ENCODE measurements around the gene WDR48. TPM values are rescaled to one million over a fixed set of nuclear protein-coding genes. Genes with fewer than 3 reads are reported as not detected.

WDR48 gene
- polyA plus RNA-seq, 1 experiment, result 42.1 TPM

- Histone ChIP-seq H3K27ac (ENCODE audit: low read depth, low read length) (no peak overlapping the region), H3K27me3 (ENCODE audit: control insufficient read depth, insufficient read depth, low read length) (no peaks in the 10 kb centered on the region), H3K4me3 (ENCODE audit: low read depth, low read length) (no peak overlapping the region), H3K9me3 (ENCODE audit: control insufficient read depth, insufficient read depth, low read length) (no peaks in the 10 kb centered on the region)
- TF ChIP-seq CTCF (IDR thresholded peaks at IDR 0.05; ENCODE audit: low read depth, low read length), result no peak
- POLR2A ChIA-PET, result no interaction called here
- no peak for DNase-seq (ENCODE audit: low read depth, low spot score)
- CTCF ChIA-PET, result interaction anchor here (0.7 to 2.7 kb wide), 4 partner anchors 9 to 202 kb away, joined by 3 to 8 read pairs (median 4); no protein-coding TSS in a partner anchor
Observed at GRCh38 chr3:39086144-39086543, 34.3 kb downstream of the WDR48 start.

GRCh38 chr3:39088456-39088855, 36.6 kb downstream of the WDR48 start:
- no peak for DNase-seq (ENCODE audit: low read depth, low spot score)
- ChIA-PET POLR2A (interaction anchor here (1.6 kb wide), 1 partner anchor 91 kb away, joined by 4 read pairs; no protein-coding TSS in a partner anchor), CTCF (interaction anchor here (1.1 to 2.8 kb wide), 5 partner anchors 13 to 204 kb away, joined by 3 to 22 read pairs (median 5); no protein-coding TSS in a partner anchor)
- no peak for TF ChIP-seq CTCF (IDR thresholded peaks at IDR 0.05; ENCODE audit: low read depth, low read length)
- Histone ChIP-seq H3K27ac (ENCODE audit: low read depth, low read length) (no peak overlapping the region), H3K9me3 (ENCODE audit: control insufficient read depth, insufficient read depth, low read length) (no peaks in the 10 kb centered on the region), H3K4me3 (ENCODE audit: low read depth, low read length) (no peak overlapping the region), H3K27me3 (ENCODE audit: control insufficient read depth, insufficient read depth, low read length) (no peaks in the 10 kb centered on the region)

- ChIA-PET POLR2A (interaction anchor here (1.6 kb wide), 1 partner anchor 90 kb away, joined by 4 read pairs; no protein-coding TSS in a partner anchor), CTCF (interaction anchor here (1.1 to 2.8 kb wide), 4 partner anchors 12 to 203 kb away, joined by 3 to 22 read pairs (median 6); no protein-coding TSS in a partner anchor)
- Histone ChIP-seq H3K27me3 (ENCODE audit: control insufficient read depth, insufficient read depth, low read length) (no peaks in the 10 kb centered on the region), H3K4me3 (ENCODE audit: low read depth, low read length) (no peak overlapping the region), H3K9me3 (ENCODE audit: control insufficient read depth, insufficient read depth, low read length) (no peaks in the 10 kb centered on the region), H3K27ac (ENCODE audit: low read depth, low read length) (no peak overlapping the region)
- DNase-seq (ENCODE audit: low read depth, low spot score), result no peak
- no peak for TF ChIP-seq CTCF (IDR thresholded peaks at IDR 0.05; ENCODE audit: low read depth, low read length)
Observed at GRCh38 chr3:39088889-39089288, 37.1 kb downstream of the WDR48 start.

GRCh38 chr3:39090922-39091321, 39.1 kb downstream of the WDR48 start:
- DNase-seq (ENCODE audit: low read depth, low spot score), result no peak
- no peak for TF ChIP-seq CTCF (IDR thresholded peaks at IDR 0.05; ENCODE audit: low read depth, low read length)
- H3K27ac ChIP-seq (ENCODE audit: low read depth, low read length), result no peak overlapping the region
- no peaks in the 10 kb centered on the region for H3K9me3 ChIP-seq (ENCODE audit: control insufficient read depth, insufficient read depth, low read length)
- POLR2A ChIA-PET, result no interaction called here
- H3K4me3 ChIP-seq (ENCODE audit: low read depth, low read length), result no peak overlapping the region
- no peaks in the 10 kb centered on the region for H3K27me3 ChIP-seq (ENCODE audit: control insufficient read depth, insufficient read depth, low read length)
- CTCF ChIA-PET, result interaction anchor here (3.3 to 4.3 kb wide), 2 partner anchors 198 to 201 kb away, joined by 17 to 18 read pairs; no protein-coding TSS in a partner anchor

GRCh38 chr3:39094851-39095677, 43.2 kb downstream of the WDR48 start:
- no peaks in the 10 kb centered on the region for H3K9me3 ChIP-seq (ENCODE audit: control insufficient read depth, insufficient read depth, low read length)
- no peak overlapping the region for H3K27ac ChIP-seq (ENCODE audit: low read depth, low read length)
- TF ChIP-seq CTCF (IDR thresholded peaks at IDR 0.05; ENCODE audit: low read depth, low read length), result no peak
- DNase-seq (ENCODE audit: low read depth, low spot score), result no peak
- no peak overlapping the region for H3K4me3 ChIP-seq (ENCODE audit: low read depth, low read length)
- POLR2A ChIA-PET, result no interaction called here
- CTCF ChIA-PET, result interaction anchor here (4.3 kb wide), 1 partner anchor 194 kb away, joined by 18 read pairs; no protein-coding TSS in a partner anchor
- H3K27me3 ChIP-seq (ENCODE audit: control insufficient read depth, insufficient read depth, low read length), result no peaks in the 10 kb centered on the region

All from AG04450 (cell line).